Fibroblast of pulmonary artery (primary cell): ENCODE results near the gene FOS.

Experiments used
- DNase-seq: peaks from one replicate; pipeline ENCODE4 v3.0.0-alpha.2; 2010; ENCODE audit warnings: low read depth
- H3K4me3 ChIP-seq: replicated peaks from 2 replicates; pipeline ENCODE4 v1.5.1; 2011; ENCODE audit warnings: low read depth, mild to moderate bottlenecking, control low read depth, low read length, moderate library complexity
- TF ChIP-seq, protein P1 (sequence below): IDR thresholded peaks from 2 replicates; pipeline ENCODE4 v1.5.1; 2011; ENCODE audit warnings: mild to moderate bottlenecking, control low read depth, low read length, inconsistent platforms; ENCODE audit errors: missing control alignments

The FOS gene

DNA sequence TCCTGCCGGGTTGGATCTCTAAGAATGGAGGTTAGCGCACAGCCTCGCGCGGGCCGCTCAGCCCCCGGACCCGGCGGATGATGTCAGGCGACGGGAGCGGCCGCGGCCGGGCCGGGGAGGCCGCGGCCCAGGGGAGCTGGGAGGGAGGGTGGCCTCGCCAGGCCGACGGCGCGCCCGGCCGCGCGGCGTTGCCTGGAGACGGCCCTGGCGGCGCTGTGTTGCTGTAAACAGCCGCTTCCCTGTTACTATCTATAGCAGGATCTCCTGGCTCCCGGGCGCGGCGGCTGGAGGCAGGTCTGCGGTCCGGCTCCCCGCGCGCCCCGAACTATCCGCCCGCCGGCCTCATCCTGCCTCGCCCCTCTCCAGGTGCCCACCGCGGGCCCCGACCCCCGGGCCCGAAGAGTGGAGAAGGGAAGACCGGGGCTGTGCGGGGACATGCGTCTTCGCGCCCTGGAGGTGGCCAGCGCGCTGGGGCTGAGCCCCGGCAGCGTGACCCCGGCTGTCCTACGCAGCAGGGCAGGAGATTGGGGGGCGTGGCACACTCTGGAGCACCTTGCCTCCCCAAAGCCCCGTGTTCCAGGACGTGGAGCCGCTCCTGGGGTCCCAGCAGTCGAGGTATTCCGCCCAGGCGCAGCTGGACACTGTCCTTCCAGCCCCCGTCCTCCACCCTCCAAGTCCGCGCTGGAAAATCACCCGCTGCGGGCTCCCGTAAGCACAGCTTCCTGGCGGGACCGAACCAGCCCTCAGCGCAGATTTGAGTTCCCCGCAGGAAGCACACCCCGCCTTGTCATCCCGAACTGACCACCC lies 1.4 kb upstream of the FOS start:
- peak overlapping the region; percentile 62 for H3K4me3 ChIP-seq
- TF ChIP-seq, protein P1, sequence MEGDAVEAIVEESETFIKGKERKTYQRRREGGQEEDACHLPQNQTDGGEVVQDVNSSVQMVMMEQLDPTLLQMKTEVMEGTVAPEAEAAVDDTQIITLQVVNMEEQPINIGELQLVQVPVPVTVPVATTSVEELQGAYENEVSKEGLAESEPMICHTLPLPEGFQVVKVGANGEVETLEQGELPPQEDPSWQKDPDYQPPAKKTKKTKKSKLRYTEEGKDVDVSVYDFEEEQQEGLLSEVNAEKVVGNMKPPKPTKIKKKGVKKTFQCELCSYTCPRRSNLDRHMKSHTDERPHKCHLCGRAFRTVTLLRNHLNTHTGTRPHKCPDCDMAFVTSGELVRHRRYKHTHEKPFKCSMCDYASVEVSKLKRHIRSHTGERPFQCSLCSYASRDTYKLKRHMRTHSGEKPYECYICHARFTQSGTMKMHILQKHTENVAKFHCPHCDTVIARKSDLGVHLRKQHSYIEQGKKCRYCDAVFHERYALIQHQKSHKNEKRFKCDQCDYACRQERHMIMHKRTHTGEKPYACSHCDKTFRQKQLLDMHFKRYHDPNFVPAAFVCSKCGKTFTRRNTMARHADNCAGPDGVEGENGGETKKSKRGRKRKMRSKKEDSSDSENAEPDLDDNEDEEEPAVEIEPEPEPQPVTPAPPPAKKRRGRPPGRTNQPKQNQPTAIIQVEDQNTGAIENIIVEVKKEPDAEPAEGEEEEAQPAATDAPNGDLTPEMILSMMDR: no peak
- peak; percentile 94 for DNase-seq

DNA sequence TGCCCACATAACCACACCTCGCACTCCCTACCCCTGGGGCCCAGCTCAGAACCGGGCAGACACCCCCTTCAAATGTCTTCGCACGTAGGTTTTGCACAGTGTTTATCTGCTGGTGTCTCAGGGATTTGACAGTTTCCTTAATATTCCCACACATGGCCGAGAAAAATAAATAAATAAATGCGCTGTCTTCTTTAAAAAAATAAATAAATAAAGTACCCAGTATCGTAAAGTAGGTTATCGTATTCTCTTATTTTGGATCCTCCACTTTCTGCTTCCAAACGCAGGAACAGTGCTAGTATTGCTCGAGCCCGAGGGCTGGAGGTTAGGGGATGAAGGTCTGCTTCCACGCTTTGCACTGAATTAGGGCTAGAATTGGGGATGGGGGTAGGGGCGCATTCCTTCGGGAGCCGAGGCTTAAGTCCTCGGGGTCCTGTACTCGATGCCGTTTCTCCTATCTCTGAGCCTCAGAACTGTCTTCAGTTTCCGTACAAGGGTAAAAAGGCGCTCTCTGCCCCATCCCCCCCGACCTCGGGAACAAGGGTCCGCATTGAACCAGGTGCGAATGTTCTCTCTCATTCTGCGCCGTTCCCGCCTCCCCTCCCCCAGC lies 710 bp upstream of the FOS start:
- H3K4me3 ChIP-seq: peak overlapping the region; percentile 62
- TF ChIP-seq, protein P1: no peak
- no peak for DNase-seq

DNA sequence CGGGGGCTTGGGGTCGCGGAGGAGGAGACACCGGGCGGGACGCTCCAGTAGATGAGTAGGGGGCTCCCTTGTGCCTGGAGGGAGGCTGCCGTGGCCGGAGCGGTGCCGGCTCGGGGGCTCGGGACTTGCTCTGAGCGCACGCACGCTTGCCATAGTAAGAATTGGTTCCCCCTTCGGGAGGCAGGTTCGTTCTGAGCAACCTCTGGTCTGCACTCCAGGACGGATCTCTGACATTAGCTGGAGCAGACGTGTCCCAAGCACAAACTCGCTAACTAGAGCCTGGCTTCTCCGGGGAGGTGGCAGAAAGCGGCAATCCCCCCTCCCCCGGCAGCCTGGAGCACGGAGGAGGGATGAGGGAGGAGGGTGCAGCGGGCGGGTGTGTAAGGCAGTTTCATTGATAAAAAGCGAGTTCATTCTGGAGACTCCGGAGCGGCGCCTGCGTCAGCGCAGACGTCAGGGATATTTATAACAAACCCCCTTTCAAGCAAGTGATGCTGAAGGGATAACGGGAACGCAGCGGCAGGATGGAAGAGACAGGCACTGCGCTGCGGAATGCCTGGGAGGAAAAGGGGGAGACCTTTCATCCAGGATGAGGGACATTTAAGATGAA lies 630 bp downstream of the FOS start:
- H3K4me3 ChIP-seq: peak overlapping the region; percentile 98
- TF ChIP-seq, protein P1: no peak
- peak; percentile 75 for DNase-seq

DNA sequence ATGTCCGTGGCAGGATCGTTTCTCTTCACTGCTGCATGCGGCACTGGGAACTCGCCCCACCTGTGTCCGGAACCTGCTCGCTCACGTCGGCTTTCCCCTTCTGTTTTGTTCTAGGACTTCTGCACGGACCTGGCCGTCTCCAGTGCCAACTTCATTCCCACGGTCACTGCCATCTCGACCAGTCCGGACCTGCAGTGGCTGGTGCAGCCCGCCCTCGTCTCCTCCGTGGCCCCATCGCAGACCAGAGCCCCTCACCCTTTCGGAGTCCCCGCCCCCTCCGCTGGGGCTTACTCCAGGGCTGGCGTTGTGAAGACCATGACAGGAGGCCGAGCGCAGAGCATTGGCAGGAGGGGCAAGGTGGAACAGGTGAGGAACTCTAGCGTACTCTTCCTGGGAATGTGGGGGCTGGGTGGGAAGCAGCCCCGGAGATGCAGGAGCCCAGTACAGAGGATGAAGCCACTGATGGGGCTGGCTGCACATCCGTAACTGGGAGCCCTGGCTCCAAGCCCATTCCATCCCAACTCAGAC lies 1.2 kb downstream of the FOS start:
- DNase-seq: peak; percentile 55
- peak overlapping the region; percentile 98 for H3K4me3 ChIP-seq
- TF ChIP-seq, protein P1: no peak

DNA sequence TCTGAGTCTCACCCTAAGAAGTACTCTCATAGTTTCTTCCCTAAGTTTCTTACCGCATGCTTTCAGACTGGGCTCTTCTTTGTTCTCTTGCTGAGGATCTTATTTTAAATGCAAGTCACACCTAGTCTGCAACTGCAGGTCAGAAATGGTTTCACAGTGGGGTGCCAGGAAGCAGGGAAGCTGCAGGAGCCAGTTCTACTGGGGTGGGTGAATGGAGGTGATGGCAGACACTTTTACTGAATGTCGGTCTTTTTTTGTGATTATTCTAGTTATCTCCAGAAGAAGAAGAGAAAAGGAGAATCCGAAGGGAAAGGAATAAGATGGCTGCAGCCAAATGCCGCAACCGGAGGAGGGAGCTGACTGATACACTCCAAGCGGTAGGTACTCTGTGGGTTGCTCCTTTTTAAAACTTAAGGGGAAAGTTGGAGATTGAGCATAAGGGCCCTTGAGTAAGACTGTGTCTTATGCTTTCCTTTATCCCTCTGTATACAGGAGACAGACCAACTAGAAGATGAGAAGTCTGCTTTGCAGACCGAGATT lies 1.7 kb downstream of the FOS start:
- TF ChIP-seq, protein P1: no peak
- H3K4me3 ChIP-seq: peak overlapping the region; percentile 98
- peak; percentile 57 for DNase-seq

DNA sequence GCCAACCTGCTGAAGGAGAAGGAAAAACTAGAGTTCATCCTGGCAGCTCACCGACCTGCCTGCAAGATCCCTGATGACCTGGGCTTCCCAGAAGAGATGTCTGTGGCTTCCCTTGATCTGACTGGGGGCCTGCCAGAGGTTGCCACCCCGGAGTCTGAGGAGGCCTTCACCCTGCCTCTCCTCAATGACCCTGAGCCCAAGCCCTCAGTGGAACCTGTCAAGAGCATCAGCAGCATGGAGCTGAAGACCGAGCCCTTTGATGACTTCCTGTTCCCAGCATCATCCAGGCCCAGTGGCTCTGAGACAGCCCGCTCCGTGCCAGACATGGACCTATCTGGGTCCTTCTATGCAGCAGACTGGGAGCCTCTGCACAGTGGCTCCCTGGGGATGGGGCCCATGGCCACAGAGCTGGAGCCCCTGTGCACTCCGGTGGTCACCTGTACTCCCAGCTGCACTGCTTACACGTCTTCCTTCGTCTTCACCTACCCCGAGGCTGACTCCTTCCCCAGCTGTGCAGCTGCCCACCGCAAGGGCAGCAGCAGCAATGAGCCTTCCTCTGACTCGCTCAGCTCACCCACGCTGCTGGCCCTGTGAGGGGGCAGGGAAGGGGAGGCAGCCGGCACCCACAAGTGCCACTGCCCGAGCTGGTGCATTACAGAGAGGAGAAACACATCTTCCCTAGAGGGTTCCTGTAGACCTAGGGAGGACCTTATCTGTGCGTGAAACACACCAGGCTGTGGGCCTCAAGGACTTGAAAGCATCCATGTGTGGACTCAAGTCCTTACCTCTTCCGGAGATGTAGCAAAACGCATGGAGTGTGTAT lies 2.4 kb downstream of the FOS start:
- TF ChIP-seq, protein P1: no peak
- peak overlapping the region; percentile 98 for H3K4me3 ChIP-seq
- peak; percentile 75 for DNase-seq
